ENCODE measurements around the gene UVSSA. TPM values are rescaled to one million over a fixed set of nuclear protein-coding genes. Genes with fewer than 3 reads are reported as not detected.

UVSSA gene
- total and polyA plus RNA-seq, 5 donors from 2014 or later = 2.1 to 42.9 (median 4.0) TPM

DNA sequence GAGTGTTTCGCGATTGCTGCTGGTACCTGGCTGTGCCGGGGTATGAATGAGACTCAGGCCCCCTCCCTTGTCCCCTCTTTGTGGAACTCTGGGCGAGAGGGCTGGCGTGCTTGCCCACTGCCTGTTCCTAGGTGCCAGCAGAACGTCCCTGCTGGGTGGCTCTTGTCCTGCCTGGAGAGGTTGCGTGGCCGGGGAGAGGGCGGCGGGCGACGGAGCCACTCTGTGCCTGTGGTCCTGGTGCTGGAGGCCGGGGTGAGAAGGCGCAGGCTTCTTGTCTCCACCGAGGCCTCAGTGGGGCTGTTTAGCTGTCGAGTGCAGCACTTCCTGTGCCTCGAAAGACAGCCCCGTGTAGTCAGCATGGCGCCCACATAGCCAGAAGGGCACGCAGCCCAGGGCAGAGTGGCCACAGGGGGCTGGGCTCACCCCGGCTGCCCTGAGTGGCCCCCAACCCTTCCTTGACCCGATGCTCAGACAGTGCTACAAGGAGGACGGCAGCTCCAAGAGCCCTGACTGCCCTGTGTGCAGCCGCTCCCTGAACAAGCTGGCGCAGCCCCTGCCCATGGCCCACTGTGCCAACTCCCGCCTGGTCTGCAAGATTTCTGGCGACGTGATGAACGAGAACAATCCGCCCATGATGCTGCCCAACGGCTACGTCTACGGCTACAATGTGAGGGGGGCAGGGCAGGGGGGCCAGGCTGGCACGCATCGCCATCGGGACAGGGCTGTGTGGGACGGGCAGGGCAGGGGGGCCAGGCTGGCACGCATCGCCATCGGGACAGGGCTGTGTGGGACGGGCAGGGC lies 8.9 kb upstream of the UVSSA start:
- Histone ChIP-seq H3K9me3 (ENCODE audit: control insufficient read depth in 2 of 2, low read length in 2 of 2) (no peaks in the 10 kb centered on the region), H3K27ac (ENCODE audit: insufficient read depth, low read length, poor library complexity, severe bottlenecking) (no peak overlapping the region), H3K36me3 (ENCODE audit: control insufficient read depth, insufficient read depth, low read length) (peaks cover 52% of the 10 kb centered on the region), H3K4me1 (ENCODE audit: control insufficient read depth, insufficient read depth, low read length, poor library complexity, severe bottlenecking) (no peaks in the 10 kb centered on the region), H3K27me3 (ENCODE audit: control insufficient read depth, insufficient read depth, low read length) (no peaks in the 10 kb centered on the region), H3K4me3 (ENCODE audit: low read depth, low read length) (no peak overlapping the region)
- H3K36me3 Mint-ChIP-seq = peaks cover 33% of the 10 kb centered on the region
- no peak for DNase-seq
- no peak for ATAC-seq (ENCODE audit: low read depth in 2 of 2)
- no peaks in the 10 kb centered on the region for H3K27me3 Mint-ChIP-seq
- H3K27ac Mint-ChIP-seq = peak overlapping the region in 2 of 3 donors; percentile 74 to 79
- H3K4me3 Mint-ChIP-seq = no peak overlapping the region
- no peaks in the 10 kb centered on the region for H3K9me3 Mint-ChIP-seq
- peaks cover 0 to 2% (median 1%) of the 10 kb centered on the region in 4 donors for H3K4me1 Mint-ChIP-seq

- H3K9me3 Mint-ChIP-seq = no peaks in the 10 kb centered on the region
- peak overlapping the region in 1 of 4 donors; percentile 15 for H3K4me3 Mint-ChIP-seq
- no peak for ATAC-seq (ENCODE audit: low read depth in 2 of 2)
- H3K27me3 ChIP-seq (ENCODE audit: control insufficient read depth, insufficient read depth, low read length) = no peaks in the 10 kb centered on the region
- H3K27ac Mint-ChIP-seq = peak overlapping the region in 2 of 3 donors; percentile 20 to 42
- H3K27me3 Mint-ChIP-seq = no peaks in the 10 kb centered on the region
- H3K36me3 Mint-ChIP-seq = peaks cover 33% of the 10 kb centered on the region
- H3K9me3 ChIP-seq (ENCODE audit: control insufficient read depth in 2 of 2, low read length in 2 of 2) = no peaks in the 10 kb centered on the region
- peaks cover 52% of the 10 kb centered on the region for H3K36me3 ChIP-seq (ENCODE audit: control insufficient read depth, insufficient read depth, low read length)
- H3K4me1 Mint-ChIP-seq = peaks cover 0 to 2% (median 1%) of the 10 kb centered on the region in 4 donors
- no peak overlapping the region for H3K27ac ChIP-seq (ENCODE audit: insufficient read depth, low read length, poor library complexity, severe bottlenecking)
- DNase-seq = no peak
- H3K4me1 ChIP-seq (ENCODE audit: control insufficient read depth, insufficient read depth, low read length, poor library complexity, severe bottlenecking) = no peaks in the 10 kb centered on the region
- no peak overlapping the region for H3K4me3 ChIP-seq (ENCODE audit: low read depth, low read length)
Measured at GRCh38 chr4:1338752-1339414, 8.1 kb upstream of the UVSSA start.

DNA sequence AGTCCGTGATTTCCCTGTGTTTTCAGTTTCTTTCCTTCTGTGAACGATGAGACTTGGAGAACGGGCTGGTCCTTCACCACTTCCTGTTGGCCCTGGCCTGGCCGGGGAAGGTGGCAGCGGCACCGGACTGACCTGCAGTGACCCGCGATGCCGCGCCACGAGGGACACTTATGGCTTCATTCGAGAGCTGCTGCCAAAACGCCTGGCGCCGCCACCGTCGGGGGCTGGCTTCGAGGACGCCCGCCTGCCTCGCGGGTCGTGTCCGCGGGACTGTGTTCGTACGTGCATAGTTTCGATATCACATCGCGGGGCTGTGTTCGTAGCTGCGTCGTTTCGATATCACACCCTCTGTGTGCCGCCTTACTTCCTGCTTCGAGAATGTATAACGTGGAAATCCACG lies 7.5 kb upstream of the UVSSA start:
- no peak overlapping the region for H3K4me3 Mint-ChIP-seq
- Histone ChIP-seq H3K27ac (ENCODE audit: insufficient read depth, low read length, poor library complexity, severe bottlenecking) (no peak overlapping the region), H3K4me3 (ENCODE audit: low read depth, low read length) (no peak overlapping the region), H3K27me3 (ENCODE audit: control insufficient read depth, insufficient read depth, low read length) (no peaks in the 10 kb centered on the region), H3K36me3 (ENCODE audit: control insufficient read depth, insufficient read depth, low read length) (peaks cover 49% of the 10 kb centered on the region), H3K4me1 (ENCODE audit: control insufficient read depth, insufficient read depth, low read length, poor library complexity, severe bottlenecking) (no peaks in the 10 kb centered on the region), H3K9me3 (ENCODE audit: control insufficient read depth in 2 of 2, low read length in 2 of 2) (no peaks in the 10 kb centered on the region)
- DNase-seq = no peak
- no peaks in the 10 kb centered on the region for H3K27me3 Mint-ChIP-seq
- peaks cover under 1 to 4% (median 2%) of the 10 kb centered on the region in 4 donors for H3K4me1 Mint-ChIP-seq
- peak overlapping the region in 1 of 3 donors; percentile 20 for H3K27ac Mint-ChIP-seq
- peaks cover 30% of the 10 kb centered on the region for H3K36me3 Mint-ChIP-seq
- ATAC-seq (ENCODE audit: low read depth in 2 of 2) = no peak
- H3K9me3 Mint-ChIP-seq = no peaks in the 10 kb centered on the region

DNA sequence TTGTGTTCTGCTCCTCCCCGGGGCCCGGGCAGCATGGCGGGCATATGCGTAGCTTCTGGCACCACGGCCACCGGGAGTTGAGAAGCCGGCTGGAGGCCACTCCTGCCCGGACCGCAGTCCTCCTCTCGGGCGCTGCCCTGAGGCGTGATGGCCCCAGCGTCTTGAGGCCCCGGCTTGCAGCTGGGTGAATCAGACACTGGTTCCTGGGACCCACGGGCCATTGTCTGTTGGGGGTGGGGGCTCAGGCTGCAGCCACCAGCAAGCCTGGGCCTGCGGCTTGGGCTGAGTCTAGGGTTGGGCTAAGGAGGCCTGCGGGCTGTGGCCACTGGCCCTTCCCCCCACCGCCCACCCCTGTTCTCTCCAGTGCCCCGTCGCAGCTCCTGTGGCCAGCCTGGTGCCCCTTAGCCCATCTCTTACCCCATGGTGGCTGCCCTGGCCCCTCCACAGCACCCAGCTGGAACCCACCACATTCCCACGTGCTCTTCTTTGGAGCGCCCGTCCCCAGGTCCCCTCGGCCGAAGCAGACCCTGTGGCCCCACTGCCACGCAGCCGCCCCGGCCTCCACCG lies 6.7 kb upstream of the UVSSA start:
- Mint-ChIP-seq H3K27ac (no peak overlapping the region), H3K9me3 (no peaks in the 10 kb centered on the region), H3K36me3 (peaks cover 23% of the 10 kb centered on the region), H3K4me3 (no peak overlapping the region), H3K4me1 (peaks cover 6 to 11% (median 7%) of the 10 kb centered on the region in 4 donors), H3K27me3 (no peaks in the 10 kb centered on the region)
- no peak overlapping the region for H3K27ac ChIP-seq (ENCODE audit: insufficient read depth, low read length, poor library complexity, severe bottlenecking)
- no peak for DNase-seq
- H3K4me3 ChIP-seq (ENCODE audit: low read depth, low read length) = no peak overlapping the region
- H3K4me1 ChIP-seq (ENCODE audit: control insufficient read depth, insufficient read depth, low read length, poor library complexity, severe bottlenecking) = no peaks in the 10 kb centered on the region
- no peaks in the 10 kb centered on the region for H3K27me3 ChIP-seq (ENCODE audit: control insufficient read depth, insufficient read depth, low read length)
- H3K9me3 ChIP-seq (ENCODE audit: control insufficient read depth in 2 of 2, low read length in 2 of 2) = no peaks in the 10 kb centered on the region
- no peak for ATAC-seq (ENCODE audit: low read depth in 2 of 2)
- peaks cover 44% of the 10 kb centered on the region for H3K36me3 ChIP-seq (ENCODE audit: control insufficient read depth, insufficient read depth, low read length)

- ATAC-seq (ENCODE audit: low read depth in 2 of 2) = no peak
- H3K27me3 ChIP-seq (ENCODE audit: control insufficient read depth, insufficient read depth, low read length) = no peaks in the 10 kb centered on the region
- no peak overlapping the region for H3K27ac ChIP-seq (ENCODE audit: insufficient read depth, low read length, poor library complexity, severe bottlenecking)
- Mint-ChIP-seq H3K4me1 (peaks cover 6 to 16% (median 8%) of the 10 kb centered on the region in 4 donors), H3K9me3 (no peaks in the 10 kb centered on the region), H3K4me3 (peak overlapping the region in 1 of 4 donors; percentile 43), H3K27ac (no peak overlapping the region), H3K36me3 (peaks cover 23% of the 10 kb centered on the region), H3K27me3 (no peaks in the 10 kb centered on the region)
- no peak for DNase-seq
- H3K36me3 ChIP-seq (ENCODE audit: control insufficient read depth, insufficient read depth, low read length) = peaks cover 44% of the 10 kb centered on the region
- H3K4me1 ChIP-seq (ENCODE audit: control insufficient read depth, insufficient read depth, low read length, poor library complexity, severe bottlenecking) = peaks cover 5% of the 10 kb centered on the region
- no peak overlapping the region for H3K4me3 ChIP-seq (ENCODE audit: low read depth, low read length)
- no peaks in the 10 kb centered on the region for H3K9me3 ChIP-seq (ENCODE audit: control insufficient read depth in 2 of 2, low read length in 2 of 2)
Measured at GRCh38 chr4:1340861-1341260, 6.1 kb upstream of the UVSSA start.

- Mint-ChIP-seq H3K4me1 (peaks cover 6 to 17% (median 9%) of the 10 kb centered on the region in 4 donors), H3K4me3 (peak overlapping the region in 1 of 4 donors; percentile 41), H3K27ac (peak overlapping the region in 2 of 3 donors; percentile 26 to 46), H3K9me3 (no peaks in the 10 kb centered on the region), H3K27me3 (no peaks in the 10 kb centered on the region), H3K36me3 (peaks cover 15% of the 10 kb centered on the region)
- H3K4me3 ChIP-seq (ENCODE audit: low read depth, low read length) = no peak overlapping the region
- no peaks in the 10 kb centered on the region for H3K27me3 ChIP-seq (ENCODE audit: control insufficient read depth, insufficient read depth, low read length)
- peaks cover 9% of the 10 kb centered on the region for H3K4me1 ChIP-seq (ENCODE audit: control insufficient read depth, insufficient read depth, low read length, poor library complexity, severe bottlenecking)
- DNase-seq (no peak), ATAC-seq (ENCODE audit: low read depth in 2 of 2) (no peak)
- H3K36me3 ChIP-seq (ENCODE audit: control insufficient read depth, insufficient read depth, low read length) = peaks cover 35% of the 10 kb centered on the region
- H3K27ac ChIP-seq (ENCODE audit: insufficient read depth, low read length, poor library complexity, severe bottlenecking) = no peak overlapping the region
- H3K9me3 ChIP-seq (ENCODE audit: control insufficient read depth in 2 of 2, low read length in 2 of 2) = no peaks in the 10 kb centered on the region
Measured at GRCh38 chr4:1342003-1342402, 5.0 kb upstream of the UVSSA start.

- no peak overlapping the region for H3K27ac ChIP-seq (ENCODE audit: insufficient read depth, low read length, poor library complexity, severe bottlenecking)
- H3K27me3 Mint-ChIP-seq = no peaks in the 10 kb centered on the region
- no peaks in the 10 kb centered on the region for H3K27me3 ChIP-seq (ENCODE audit: control insufficient read depth, insufficient read depth, low read length)
- no peaks in the 10 kb centered on the region for H3K9me3 ChIP-seq (ENCODE audit: control insufficient read depth in 2 of 2, low read length in 2 of 2)
- ATAC-seq (ENCODE audit: low read depth in 2 of 2) = no peak
- H3K9me3 Mint-ChIP-seq = no peaks in the 10 kb centered on the region
- H3K36me3 ChIP-seq (ENCODE audit: control insufficient read depth, insufficient read depth, low read length) = peaks cover 16% of the 10 kb centered on the region
- H3K4me3 Mint-ChIP-seq = peak overlapping the region; percentile 71 to 94 (median 87)
- H3K4me1 ChIP-seq (ENCODE audit: control insufficient read depth, insufficient read depth, low read length, poor library complexity, severe bottlenecking) = peaks cover 18% of the 10 kb centered on the region
- H3K4me1 Mint-ChIP-seq = peaks cover 12 to 35% (median 20%) of the 10 kb centered on the region in 4 donors
- H3K36me3 Mint-ChIP-seq = peaks cover 8% of the 10 kb centered on the region
- H3K4me3 ChIP-seq (ENCODE audit: low read depth, low read length) = no peak overlapping the region
- no peak for DNase-seq
- peak overlapping the region in 2 of 3 donors; percentile 85 to 96 for H3K27ac Mint-ChIP-seq
Measured at GRCh38 chr4:1344696-1345095, 2.3 kb upstream of the UVSSA start.
